ENCODE measurements around the gene RYR3. TPM values are rescaled to one million over a fixed set of nuclear protein-coding genes. Genes with fewer than 3 reads are reported as not detected.

Gene RYR3
- total and polyA plus RNA-seq, 9 donors, result 11.9 to 48.1 (median 33.2) TPM

DNA sequence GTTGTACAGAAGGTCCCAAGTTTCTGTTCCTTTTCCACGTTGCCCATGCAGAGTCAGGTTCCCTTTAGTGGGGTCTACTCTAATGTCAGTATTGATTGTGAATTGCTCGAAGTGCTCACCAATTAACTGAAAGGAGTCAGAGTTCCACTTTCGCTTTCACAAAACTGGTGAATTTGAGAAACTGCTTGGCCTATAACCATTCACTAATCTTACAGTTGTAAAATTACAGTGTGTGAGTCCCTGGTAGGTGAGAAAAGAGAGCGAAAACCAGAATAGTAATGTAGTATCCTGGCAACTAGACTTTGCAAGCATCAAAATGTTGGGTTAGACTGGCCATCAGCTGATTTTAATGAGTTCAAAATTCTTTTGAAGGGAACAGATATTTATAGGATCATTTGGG lies 420.0 kb downstream of the RYR3 start:
- peaks cover 14% of the 10 kb centered on the region for H3K36me3 ChIP-seq (ENCODE audit: control insufficient read depth, insufficient read depth, low read length)
- H3K9me3 ChIP-seq (replicated peaks; ENCODE audit: control insufficient read depth, low read depth, low read length), result no peaks in the 10 kb centered on the region
- no peaks in the 10 kb centered on the region for H3K27me3 ChIP-seq (ENCODE audit: control insufficient read depth, insufficient read depth, low read length)
- H3K4me3 ChIP-seq (ENCODE audit: low read length), result no peak overlapping the region
- H3K4me1 ChIP-seq (ENCODE audit: control insufficient read depth, insufficient read depth, low read length), result no peaks in the 10 kb centered on the region
- H3K27ac ChIP-seq (ENCODE audit: low read length), result no peak overlapping the region
- 100% methylated on average over 1 of the region's 4 CpGs for WGBS (ENCODE audit: insufficient coverage)
- DNase-seq, result no peak

GRCh38 chr15:33735143-33735542 lies 424.4 kb downstream of the RYR3 start:
- no peaks in the 10 kb centered on the region for H3K27me3 ChIP-seq (ENCODE audit: control insufficient read depth, insufficient read depth, low read length)
- WGBS (ENCODE audit: insufficient coverage), result 0% methylated on average over 1 of the region's 1 CpG
- H3K27ac ChIP-seq (ENCODE audit: low read length), result no peak overlapping the region
- no peak overlapping the region for H3K4me3 ChIP-seq (ENCODE audit: low read length)
- H3K9me3 ChIP-seq (replicated peaks; ENCODE audit: control insufficient read depth, low read depth, low read length), result no peaks in the 10 kb centered on the region
- peaks cover 12% of the 10 kb centered on the region for H3K36me3 ChIP-seq (ENCODE audit: control insufficient read depth, insufficient read depth, low read length)
- no peak for DNase-seq
- H3K4me1 ChIP-seq (ENCODE audit: control insufficient read depth, insufficient read depth, low read length), result no peaks in the 10 kb centered on the region

GRCh38 chr15:33735637-33736247 lies 425.0 kb downstream of the RYR3 start:
- DNase-seq, result peak; percentile 32
- Histone ChIP-seq H3K4me1 (ENCODE audit: control insufficient read depth, insufficient read depth, low read length) (no peaks in the 10 kb centered on the region), H3K27me3 (ENCODE audit: control insufficient read depth, insufficient read depth, low read length) (no peaks in the 10 kb centered on the region), H3K27ac (ENCODE audit: low read length) (no peak overlapping the region), H3K36me3 (ENCODE audit: control insufficient read depth, insufficient read depth, low read length) (peaks cover 12% of the 10 kb centered on the region), H3K4me3 (ENCODE audit: low read length) (no peak overlapping the region), H3K9me3 (replicated peaks; ENCODE audit: control insufficient read depth, low read depth, low read length) (no peaks in the 10 kb centered on the region)
- no CpG with 5 or more reads among the region's 7 CpGs for WGBS (ENCODE audit: insufficient coverage)

GRCh38 chr15:33737687-33738601 lies 427.2 kb downstream of the RYR3 start:
- Histone ChIP-seq H3K27ac (ENCODE audit: low read length) (no peak overlapping the region), H3K4me3 (ENCODE audit: low read length) (no peak overlapping the region), H3K36me3 (ENCODE audit: control insufficient read depth, insufficient read depth, low read length) (no peaks in the 10 kb centered on the region), H3K9me3 (replicated peaks; ENCODE audit: control insufficient read depth, low read depth, low read length) (no peaks in the 10 kb centered on the region), H3K4me1 (ENCODE audit: control insufficient read depth, insufficient read depth, low read length) (no peaks in the 10 kb centered on the region), H3K27me3 (ENCODE audit: control insufficient read depth, insufficient read depth, low read length) (no peaks in the 10 kb centered on the region)
- peak; percentile 33 for DNase-seq
- WGBS (ENCODE audit: insufficient coverage), result 63% methylated on average over 5 of the region's 15 CpGs

- no CpG with 5 or more reads among the region's 6 CpGs for WGBS (ENCODE audit: insufficient coverage)
Observed at GRCh38 chr15:33738941-33739664, 428.3 kb downstream of the RYR3 start.

DNA sequence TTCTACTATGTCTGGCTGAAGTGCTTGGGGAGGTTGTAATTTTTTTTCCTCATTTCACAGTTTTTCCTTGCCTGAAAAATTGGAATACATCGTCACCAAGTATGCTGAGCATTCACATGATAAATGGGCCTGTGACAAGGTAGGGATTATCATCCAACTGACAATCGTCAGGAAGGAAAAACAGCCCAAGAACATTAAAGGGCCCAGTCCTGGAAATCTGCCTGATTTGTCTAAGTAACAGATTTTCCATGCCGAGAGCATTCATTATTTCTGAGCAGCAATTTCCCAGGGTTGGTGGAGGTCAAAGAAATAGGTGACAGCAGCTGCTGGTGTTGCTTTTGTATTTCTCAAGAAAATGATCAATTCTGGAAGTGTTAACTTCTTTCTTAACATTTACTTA lies 431.5 kb downstream of the RYR3 start:
- Histone ChIP-seq H3K4me3 (ENCODE audit: low read length) (no peak overlapping the region), H3K27me3 (ENCODE audit: control insufficient read depth, insufficient read depth, low read length) (no peaks in the 10 kb centered on the region), H3K4me1 (ENCODE audit: control insufficient read depth, insufficient read depth, low read length) (no peaks in the 10 kb centered on the region), H3K9me3 (replicated peaks; ENCODE audit: control insufficient read depth, low read depth, low read length) (no peaks in the 10 kb centered on the region), H3K27ac (ENCODE audit: low read length) (no peak overlapping the region), H3K36me3 (ENCODE audit: control insufficient read depth, insufficient read depth, low read length) (peaks cover 7% of the 10 kb centered on the region)
- WGBS (ENCODE audit: insufficient coverage), result 14% methylated on average over 2 of the region's 3 CpGs
- peak; percentile 25 for DNase-seq

More at GRCh38 chr15:33738941-33739664, 428.3 kb downstream of the RYR3 start:
- H3K9me3 ChIP-seq (replicated peaks; ENCODE audit: control insufficient read depth, low read depth, low read length), result no peaks in the 10 kb centered on the region
- no peak overlapping the region for H3K27ac ChIP-seq (ENCODE audit: low read length)
- no peaks in the 10 kb centered on the region for H3K27me3 ChIP-seq (ENCODE audit: control insufficient read depth, insufficient read depth, low read length)
- DNase-seq, result no peak
- no peak overlapping the region for H3K4me3 ChIP-seq (ENCODE audit: low read length)
- no peaks in the 10 kb centered on the region for H3K4me1 ChIP-seq (ENCODE audit: control insufficient read depth, insufficient read depth, low read length)
- peaks cover 4% of the 10 kb centered on the region for H3K36me3 ChIP-seq (ENCODE audit: control insufficient read depth, insufficient read depth, low read length)

DNA sequence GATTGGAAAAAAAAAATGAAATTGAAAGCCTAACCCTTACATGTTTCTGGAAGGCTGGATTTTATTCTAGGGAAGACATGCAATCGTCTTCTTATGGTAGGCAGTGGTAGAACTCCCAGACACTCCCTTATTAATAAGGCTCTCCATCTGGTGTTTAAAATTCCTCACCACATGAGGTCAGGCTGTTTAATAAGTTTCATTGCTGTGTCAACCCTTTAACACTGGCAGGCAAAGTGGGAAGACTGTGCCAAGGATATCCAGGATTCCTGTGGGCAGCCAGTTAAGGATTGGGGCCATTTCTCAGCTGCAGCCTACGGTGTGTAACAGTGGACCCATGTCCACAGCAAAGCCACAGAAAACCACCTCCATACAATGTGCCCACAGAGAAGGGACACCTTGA lies 432.0 kb downstream of the RYR3 start:
- WGBS (ENCODE audit: insufficient coverage), result no CpG with 5 or more reads among the region's 2 CpGs
- peaks cover 8% of the 10 kb centered on the region for H3K36me3 ChIP-seq (ENCODE audit: control insufficient read depth, insufficient read depth, low read length)
- no peak overlapping the region for H3K4me3 ChIP-seq (ENCODE audit: low read length)
- H3K27me3 ChIP-seq (ENCODE audit: control insufficient read depth, insufficient read depth, low read length), result no peaks in the 10 kb centered on the region
- no peak overlapping the region for H3K27ac ChIP-seq (ENCODE audit: low read length)
- DNase-seq, result peak; percentile 25
- H3K4me1 ChIP-seq (ENCODE audit: control insufficient read depth, insufficient read depth, low read length), result no peaks in the 10 kb centered on the region
- H3K9me3 ChIP-seq (replicated peaks; ENCODE audit: control insufficient read depth, low read depth, low read length), result no peaks in the 10 kb centered on the region

- no peaks in the 10 kb centered on the region for H3K4me1 ChIP-seq (ENCODE audit: control insufficient read depth, insufficient read depth, low read length)
- H3K36me3 ChIP-seq (ENCODE audit: control insufficient read depth, insufficient read depth, low read length), result peaks cover 23% of the 10 kb centered on the region
- H3K27ac ChIP-seq (ENCODE audit: low read length), result no peak overlapping the region
- no peaks in the 10 kb centered on the region for H3K9me3 ChIP-seq (replicated peaks; ENCODE audit: control insufficient read depth, low read depth, low read length)
- H3K27me3 ChIP-seq (ENCODE audit: control insufficient read depth, insufficient read depth, low read length), result no peaks in the 10 kb centered on the region
- no peak overlapping the region for H3K4me3 ChIP-seq (ENCODE audit: low read length)
- DNase-seq, result no peak
- 71% methylated on average over 5 of the region's 5 CpGs for WGBS (ENCODE audit: insufficient coverage)
Observed at GRCh38 chr15:33746203-33746602, 435.4 kb downstream of the RYR3 start.

DNA sequence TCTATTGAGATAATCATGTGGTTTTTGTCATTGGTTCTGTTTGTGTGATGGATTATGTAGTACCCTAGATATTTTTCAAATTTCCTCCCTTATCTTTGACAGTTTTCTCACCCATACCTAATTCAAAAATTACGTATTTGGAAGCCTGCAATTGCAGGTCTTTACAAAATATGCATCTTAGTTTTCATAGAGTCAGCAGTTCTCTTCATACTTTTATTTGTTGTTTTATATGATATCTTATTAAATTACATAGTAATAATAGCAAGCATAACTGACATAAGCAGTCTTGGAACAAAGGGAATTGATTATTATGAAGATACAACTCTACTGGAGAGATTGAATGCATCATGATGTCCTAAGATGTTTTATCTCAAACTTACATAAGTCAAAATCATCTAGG lies 442.2 kb downstream of the RYR3 start:
- Histone ChIP-seq H3K27ac (ENCODE audit: low read length) (no peak overlapping the region), H3K4me1 (ENCODE audit: control insufficient read depth, insufficient read depth, low read length) (no peaks in the 10 kb centered on the region), H3K27me3 (ENCODE audit: control insufficient read depth, insufficient read depth, low read length) (no peaks in the 10 kb centered on the region), H3K9me3 (replicated peaks; ENCODE audit: control insufficient read depth, low read depth, low read length) (no peaks in the 10 kb centered on the region), H3K4me3 (ENCODE audit: low read length) (no peak overlapping the region), H3K36me3 (ENCODE audit: control insufficient read depth, insufficient read depth, low read length) (peaks cover 13% of the 10 kb centered on the region)
- DNase-seq, result no peak
- WGBS (ENCODE audit: insufficient coverage), result no CpG with 5 or more reads among the region's 1 CpG

DNA sequence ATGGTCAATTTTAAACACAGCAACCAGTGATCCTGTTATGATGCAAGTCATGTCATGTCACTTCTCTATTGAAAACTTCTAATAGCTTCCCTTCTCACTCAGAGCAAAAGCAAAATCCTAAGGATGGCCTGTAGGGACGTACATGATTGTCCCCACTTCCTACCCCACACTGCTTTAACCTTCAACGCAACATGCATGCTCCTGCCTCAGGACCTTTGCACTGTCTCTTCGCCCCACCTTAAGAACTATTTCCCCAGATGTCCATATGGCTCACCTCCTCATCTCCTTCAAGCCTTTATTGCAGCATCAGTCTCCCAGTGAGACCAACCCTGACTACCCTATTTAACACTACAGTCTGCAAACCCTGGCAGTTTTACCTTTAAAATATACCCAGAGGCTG lies 443.5 kb downstream of the RYR3 start:
- 83% methylated on average over 3 of the region's 3 CpGs for WGBS (ENCODE audit: insufficient coverage)
- DNase-seq, result no peak
- H3K36me3 ChIP-seq (ENCODE audit: control insufficient read depth, insufficient read depth, low read length), result peaks cover 12% of the 10 kb centered on the region
- H3K9me3 ChIP-seq (replicated peaks; ENCODE audit: control insufficient read depth, low read depth, low read length), result no peaks in the 10 kb centered on the region
- H3K27me3 ChIP-seq (ENCODE audit: control insufficient read depth, insufficient read depth, low read length), result no peaks in the 10 kb centered on the region
- H3K4me3 ChIP-seq (ENCODE audit: low read length), result no peak overlapping the region
- no peaks in the 10 kb centered on the region for H3K4me1 ChIP-seq (ENCODE audit: control insufficient read depth, insufficient read depth, low read length)
- H3K27ac ChIP-seq (ENCODE audit: low read length), result no peak overlapping the region
